HG03457 (cell line): Measurements from ENCODE around the gene EDEM3.
"Not testable (repeated sequence)": the region's sequence is repeated elsewhere in the genome, so short reads cannot be mapped to it uniquely, and the experiment has no call there.

Experiments used
- ATAC-seq: cut with Tn5 transposase; IDR thresholded peaks from one replicate; pipeline ENCODE4 v1.9.1; 2021; ENCODE audit warnings: moderate number of reproducible peaks; ENCODE audit not compliant: unreplicated experiment

Gene EDEM3

GRCh38 chr1:184769241-184769640 lies 14.6 kb upstream of the EDEM3 start:
- no peak for ATAC-seq

GRCh38 chr1:184768467-184768866 lies 13.8 kb upstream of the EDEM3 start:
- ATAC-seq: no peak

DNA sequence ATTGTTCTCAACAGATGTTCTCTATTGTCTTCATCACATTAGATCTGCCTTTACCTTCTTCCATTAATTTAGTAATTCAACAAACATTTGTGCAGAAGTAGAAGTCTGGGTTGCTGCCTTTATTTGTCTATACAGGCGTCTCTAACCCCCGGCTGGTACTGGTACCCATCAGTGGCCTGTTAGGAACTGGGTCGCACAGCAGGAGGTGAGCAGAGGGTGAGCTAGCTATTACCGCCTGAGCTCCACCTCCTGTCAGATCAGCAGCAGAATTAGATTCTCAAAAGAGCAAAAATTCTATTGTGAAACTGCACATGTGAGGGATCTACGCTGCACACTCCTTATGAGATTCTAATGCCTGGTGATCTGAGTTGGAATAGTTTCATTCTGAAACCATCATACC lies 12.9 kb upstream of the EDEM3 start:
- no peak for ATAC-seq

- no peak for ATAC-seq
Measured at GRCh38 chr1:184764483-184764882, 9.8 kb upstream of the EDEM3 start.

DNA sequence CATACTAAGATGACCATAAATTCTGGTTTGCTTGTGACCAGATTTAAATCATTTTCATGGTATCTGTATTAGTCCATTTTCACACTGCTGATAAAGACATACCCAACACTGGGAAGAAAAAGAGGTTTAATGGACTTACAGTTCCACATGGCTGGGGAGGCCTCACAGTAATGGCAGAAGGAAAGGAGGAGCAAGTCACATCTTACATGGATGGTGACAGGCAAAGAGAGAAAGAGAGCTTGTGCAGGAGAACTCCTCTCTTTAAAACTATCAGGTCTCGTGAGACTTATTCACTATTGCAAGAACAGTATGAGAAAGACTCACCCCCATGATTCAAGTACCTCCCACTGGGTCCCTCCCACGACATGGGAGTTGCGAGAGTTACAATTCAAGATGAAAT lies 8.9 kb upstream of the EDEM3 start:
- ATAC-seq: not testable (repeated sequence)

DNA sequence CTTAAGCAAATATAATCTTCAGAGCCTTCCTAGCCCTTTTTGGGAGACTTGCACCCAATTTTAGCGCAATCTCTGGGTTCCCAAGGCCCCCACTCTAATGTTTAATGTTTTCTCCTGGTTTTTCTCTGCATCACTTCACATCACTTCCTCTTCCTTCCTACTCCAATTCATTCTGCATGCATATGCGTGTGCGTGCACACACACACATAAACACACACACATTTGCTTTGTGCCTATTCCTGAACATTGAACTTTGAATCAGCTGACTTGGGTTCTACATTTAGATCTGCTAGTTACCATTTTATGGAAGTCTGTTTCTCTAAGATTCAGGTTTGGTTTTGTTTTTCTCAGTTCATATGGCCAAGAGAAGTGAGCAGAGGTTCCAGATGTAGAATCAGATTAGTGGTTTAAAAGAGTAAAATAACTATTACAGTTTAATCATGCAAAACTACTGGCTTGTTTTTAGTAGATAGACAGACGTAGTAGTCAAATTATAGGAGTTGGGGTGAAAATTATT lies 7.4 kb upstream of the EDEM3 start:
- ATAC-seq: no peak

DNA sequence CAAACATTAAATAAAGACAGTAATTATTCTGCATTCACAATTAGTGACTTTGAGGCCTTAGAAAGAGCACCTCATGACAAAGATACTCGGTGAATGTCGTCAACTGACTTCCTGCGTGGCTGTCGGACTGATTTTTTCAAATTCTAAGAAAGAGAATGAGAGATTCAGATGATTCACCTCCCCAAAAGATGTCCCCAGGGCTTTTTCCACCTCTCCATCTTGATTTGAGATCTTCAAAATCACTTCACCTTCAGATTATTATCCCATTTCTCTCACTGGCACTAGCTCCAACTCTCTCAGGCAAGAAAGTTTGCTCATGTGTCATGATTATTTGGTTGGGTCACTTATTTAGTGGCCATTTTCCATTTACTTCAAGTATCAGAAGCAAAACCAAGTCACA lies 5.0 kb upstream of the EDEM3 start:
- no peak for ATAC-seq

GRCh38 chr1:184759112-184759511 lies 4.5 kb upstream of the EDEM3 start:
- no peak for ATAC-seq

GRCh38 chr1:184757891-184758290 lies 3.2 kb upstream of the EDEM3 start:
- ATAC-seq: no peak

DNA sequence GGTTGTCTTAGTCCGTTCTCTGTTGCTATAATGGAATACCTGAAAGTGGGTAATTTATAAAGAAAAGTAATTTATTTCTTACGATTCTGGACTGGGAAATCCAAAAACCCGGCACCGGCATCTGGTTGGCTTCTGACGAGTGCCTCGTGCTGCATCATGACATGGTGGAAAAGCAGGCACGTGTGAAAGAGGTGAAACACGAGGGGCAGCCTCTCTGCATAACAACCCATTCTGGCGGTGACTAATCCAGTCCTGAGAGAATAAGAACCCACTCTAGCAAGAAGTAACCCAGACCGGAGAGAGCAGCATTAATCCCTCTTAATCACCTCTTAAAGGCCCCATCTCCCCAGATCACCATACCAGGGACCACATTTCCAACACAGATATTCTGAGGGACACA lies 2.7 kb upstream of the EDEM3 start:
- no peak for ATAC-seq

DNA sequence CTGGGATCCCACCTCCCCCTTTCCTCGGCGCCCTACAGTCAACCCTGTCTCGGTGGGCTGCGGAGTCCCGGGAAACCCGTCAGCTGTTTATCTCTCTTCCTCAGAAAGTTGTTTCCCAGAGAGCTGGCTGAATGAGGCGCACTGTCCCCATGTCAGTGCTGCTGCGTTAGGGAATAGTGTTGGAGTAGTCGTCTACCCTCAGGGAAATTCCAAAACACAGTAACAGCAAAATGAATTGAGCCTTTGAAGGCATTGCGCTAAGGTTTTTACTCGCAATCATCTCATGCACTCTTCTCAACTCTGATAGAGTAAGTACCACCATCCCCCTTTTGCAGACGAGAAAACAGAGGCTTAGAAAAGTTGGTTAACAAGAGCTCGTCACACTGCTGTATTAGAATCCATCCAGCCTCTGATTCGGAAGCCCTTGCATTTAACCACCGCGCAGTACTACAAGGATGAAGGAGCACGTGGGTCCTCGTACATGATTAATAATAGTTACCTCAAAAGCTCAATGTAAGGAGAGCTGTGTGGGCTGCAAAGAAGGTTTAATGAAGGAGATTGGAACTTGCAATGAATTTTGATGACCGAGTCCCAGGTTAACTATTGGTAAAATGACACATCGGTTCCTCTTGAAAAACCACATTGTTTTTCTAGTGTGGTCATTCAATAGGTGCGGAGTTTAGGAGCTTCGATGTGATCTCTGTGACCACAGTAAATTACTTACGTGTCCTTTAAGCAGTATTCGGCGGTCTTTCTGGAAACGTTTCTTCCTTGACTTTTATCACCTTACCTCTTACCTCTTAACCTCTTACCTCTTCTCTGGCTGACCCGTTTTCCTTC lies 788 bp upstream of the EDEM3 start:
- no peak for ATAC-seq

DNA sequence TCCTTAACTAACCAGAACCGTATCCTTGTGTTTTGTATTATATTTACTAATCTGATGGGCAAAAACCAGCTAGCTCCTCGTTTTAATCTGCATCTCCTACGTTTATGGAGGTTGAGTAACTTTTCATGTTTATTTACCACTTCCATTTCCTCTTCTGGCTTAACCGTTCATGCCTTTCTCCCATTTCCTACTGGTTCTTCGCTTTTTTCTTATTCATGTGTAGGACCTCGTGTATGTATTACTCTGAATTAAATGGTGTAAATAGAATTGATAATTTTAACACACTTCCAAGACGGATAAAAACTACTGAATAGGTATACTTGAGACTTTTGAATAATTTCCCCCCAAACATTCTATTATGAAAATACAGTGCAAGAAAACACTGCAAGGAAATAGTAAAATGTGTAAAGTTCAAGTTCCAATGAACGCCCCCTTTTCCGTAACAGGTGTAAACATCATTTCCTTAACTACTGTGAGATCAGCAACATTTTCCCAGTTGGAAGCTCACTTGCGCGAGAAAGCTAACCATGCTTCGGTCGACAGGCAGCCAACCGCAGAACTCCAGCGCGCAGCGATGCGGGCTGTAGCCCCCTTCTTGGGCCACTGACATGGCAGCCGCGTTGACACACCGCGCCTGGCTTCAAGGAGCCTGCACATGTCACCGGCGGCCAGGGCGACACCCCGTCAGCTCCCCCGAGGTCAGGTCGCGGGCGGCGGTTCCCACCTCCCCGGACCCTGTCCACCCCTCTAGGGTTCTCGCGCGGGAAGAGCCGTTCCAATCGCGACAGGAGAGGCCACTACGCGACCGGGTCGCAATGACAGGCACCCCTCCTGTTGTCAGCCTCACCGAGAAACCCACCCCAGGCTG lies 816 bp downstream of the EDEM3 start:
- peak; percentile 5 for ATAC-seq

DNA sequence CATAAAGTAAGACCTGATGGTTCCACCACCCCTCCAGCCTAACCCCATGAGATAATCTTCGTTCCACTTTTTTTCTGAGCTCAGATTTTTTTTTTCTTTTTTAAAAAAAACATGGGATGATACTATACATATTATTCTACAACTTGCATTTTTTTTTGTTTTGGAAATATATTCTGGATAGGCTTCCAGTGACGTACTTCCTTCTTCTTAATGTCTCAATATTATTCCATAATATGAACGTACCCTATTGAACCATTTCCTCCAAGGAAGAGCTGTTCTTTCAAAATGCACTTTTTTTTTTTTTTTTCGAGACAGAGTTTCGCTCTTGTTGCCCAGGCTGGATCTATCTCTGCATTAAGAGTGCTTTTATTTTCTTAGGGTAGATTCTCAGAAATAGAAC lies 1.5 kb downstream of the EDEM3 start:
- ATAC-seq: no peak

DNA sequence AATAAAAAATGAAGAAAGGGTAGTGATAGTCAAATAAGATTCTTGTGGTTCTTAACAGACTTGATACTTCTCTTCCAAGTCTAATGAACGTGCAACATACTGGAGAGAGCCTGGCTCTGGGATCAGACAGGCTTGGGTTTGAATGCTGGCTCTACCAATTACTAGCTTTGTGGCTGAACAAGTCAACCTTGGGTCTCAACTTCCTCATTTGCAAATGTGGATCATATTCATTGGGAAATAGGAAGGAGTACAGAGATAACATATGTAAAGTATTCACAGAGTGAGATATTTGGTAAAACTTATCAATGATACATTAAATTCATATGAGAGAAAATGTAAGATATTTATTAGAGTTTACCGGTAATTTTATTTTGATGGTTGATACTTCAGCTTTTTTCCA lies 2.0 kb downstream of the EDEM3 start:
- no peak for ATAC-seq

- no peak for ATAC-seq
Measured at GRCh38 chr1:184748740-184749139, 5.9 kb downstream of the EDEM3 start.

- peak; percentile 67 for ATAC-seq
Measured at GRCh38 chr1:184747089-184747955, 7.3 kb downstream of the EDEM3 start.

GRCh38 chr1:184745929-184746638 lies 8.6 kb downstream of the EDEM3 start:
- no peak for ATAC-seq

GRCh38 chr1:184745110-184745509 lies 9.5 kb downstream of the EDEM3 start:
- no peak for ATAC-seq

DNA sequence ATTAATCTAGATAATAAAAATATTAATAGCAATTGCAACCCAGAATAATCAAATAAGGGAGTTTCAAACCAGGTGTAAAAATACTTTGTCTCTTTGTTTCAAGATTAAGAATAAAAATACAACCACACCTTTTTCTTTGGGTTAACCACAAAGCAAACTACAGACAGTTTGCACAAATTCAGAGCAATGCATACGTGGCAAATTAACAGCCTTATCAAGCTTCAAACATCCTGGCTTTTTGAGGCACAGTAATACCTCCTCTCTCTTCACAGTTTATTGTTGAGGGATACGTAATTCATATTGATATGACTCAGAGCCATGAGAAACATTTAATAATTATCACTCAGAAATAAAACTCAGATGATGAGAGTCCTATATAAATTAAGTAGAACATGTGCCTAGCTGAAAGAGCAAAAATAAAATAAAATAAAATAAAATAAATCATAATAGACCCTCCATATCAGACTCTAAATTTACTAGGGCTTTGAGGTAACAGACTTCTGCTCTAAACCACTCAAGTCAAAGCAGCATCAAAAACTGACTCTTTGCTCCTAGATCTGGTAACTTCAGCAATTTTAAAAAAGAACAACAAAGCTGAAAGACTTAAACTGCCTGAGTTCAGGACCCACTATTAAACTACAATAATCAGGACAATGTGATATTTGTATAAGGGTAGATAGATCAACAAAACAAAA lies 11.4 kb downstream of the EDEM3 start:
- ATAC-seq: peak; percentile 61

GRCh38 chr1:184740344-184740743 lies 14.3 kb downstream of the EDEM3 start:
- no peak for ATAC-seq
